Measurements from ENCODE around the gene AGXT. TPM values are rescaled to one million over a fixed set of nuclear protein-coding genes. Genes with fewer than 3 reads are reported as not detected.

AGXT gene
- total and polyA plus RNA-seq, 4 donors, result 254 to 1,572 (median 1,428) TPM

DNA sequence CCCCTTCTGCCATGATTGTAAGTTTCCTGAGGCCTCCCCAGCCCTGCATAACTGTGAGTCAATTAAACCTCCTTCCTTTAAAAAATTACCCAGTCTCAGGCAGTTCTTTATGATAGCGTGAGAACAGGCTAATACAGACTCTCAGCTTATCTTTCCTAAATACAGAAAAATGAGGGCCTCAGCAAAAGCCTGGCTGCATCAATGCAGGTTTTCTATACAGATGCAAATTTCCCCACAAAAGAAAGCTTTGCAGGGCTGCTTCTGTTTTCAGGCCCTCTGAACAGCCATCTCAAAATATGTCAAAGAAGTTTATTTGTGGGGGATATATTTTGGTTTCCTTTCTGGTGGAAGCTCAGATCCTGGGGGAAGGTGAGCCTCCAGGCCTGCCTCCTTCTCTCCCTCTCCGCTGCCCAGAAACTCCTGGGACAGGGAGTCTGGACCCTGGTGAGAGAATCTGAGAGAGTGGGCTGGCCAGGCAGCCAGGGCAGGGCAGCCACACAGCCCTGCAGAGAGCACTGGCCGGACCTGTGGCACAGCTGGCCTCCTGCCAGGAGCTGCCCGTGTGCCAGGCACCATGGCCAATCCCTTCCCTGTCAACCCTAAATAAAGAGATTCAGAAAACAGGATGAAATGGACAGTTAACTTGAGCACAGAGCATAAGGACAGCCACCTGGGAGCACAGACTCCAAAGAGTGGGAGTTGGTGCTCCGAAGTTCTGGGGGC, 21.6 kb upstream of the AGXT start:
- Histone ChIP-seq H3K4me1 (ENCODE audit: control insufficient read depth in 4 of 4, insufficient read depth in 4 of 4, low read length in 3 of 4) (peaks cover 7 to 26% (median 19%) of the 10 kb centered on the region in 4 donors), H3K9ac (ENCODE audit: low read depth in 1 of 2, low read length in 2 of 2) (no peak overlapping the region), H3K27ac (ENCODE audit: low read depth in 1 of 2, low read length in 2 of 2) (no peak overlapping the region), H3K27me3 (ENCODE audit: control insufficient read depth in 4 of 4, insufficient read depth in 4 of 4, low read length in 3 of 4) (no peaks in the 10 kb centered on the region), H3K4me3 (ENCODE audit: low read depth in 1 of 3, low read length in 3 of 3) (no peak overlapping the region), H3K9me3 (ENCODE audit: control insufficient read depth in 4 of 4, low read length in 3 of 4) (no peaks in the 10 kb centered on the region), H3K36me3 (ENCODE audit: control insufficient read depth in 4 of 4, insufficient read depth in 3 of 4, low read depth in 1 of 4, low read length in 3 of 4) (no peaks in the 10 kb centered on the region)
- TF ChIP-seq HNF4A (conservative IDR thresholded peaks at IDR 0.05) (peak in 1 of 2 donors; percentile 21), FOXA2 (IDR thresholded peaks at IDR 0.05) (no peak), SP1 (IDR thresholded peaks at IDR 0.05) (peak; percentile 24), YY1 (IDR thresholded peaks at IDR 0.05) (no peak), ZBTB33 (IDR thresholded peaks at IDR 0.05) (no peak), RXRA (IDR thresholded peaks at IDR 0.05) (peak in 1 of 2 donors; percentile 44), TAF1 (conservative IDR thresholded peaks at IDR 0.05) (no peak)
- no peak for DNase-seq (ENCODE audit: low spot score)
- WGBS, result 58% methylated on average over 5 of the region's 5 CpGs

DNA sequence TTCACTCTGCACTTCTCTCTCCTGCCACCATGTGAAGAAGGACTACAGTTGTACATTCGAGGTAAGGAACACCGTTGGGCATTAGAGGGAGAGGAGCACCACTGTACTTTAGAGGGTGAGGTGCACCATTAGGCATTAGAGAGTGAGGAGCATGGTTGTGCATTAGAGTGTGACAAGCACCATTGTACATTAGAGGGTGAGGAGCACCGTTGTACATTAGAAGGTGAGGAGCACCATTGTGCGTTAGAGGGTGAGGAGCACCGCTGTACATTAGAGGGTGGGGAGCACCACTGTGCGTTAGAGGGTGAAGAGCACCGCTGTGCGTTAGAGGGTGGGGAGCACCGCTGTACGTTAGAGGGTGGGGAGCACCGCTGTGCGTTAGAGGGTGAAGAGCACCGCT, 20.8 kb upstream of the AGXT start:
- no peak for DNase-seq (ENCODE audit: low spot score)
- TF ChIP-seq, protein P1, sequence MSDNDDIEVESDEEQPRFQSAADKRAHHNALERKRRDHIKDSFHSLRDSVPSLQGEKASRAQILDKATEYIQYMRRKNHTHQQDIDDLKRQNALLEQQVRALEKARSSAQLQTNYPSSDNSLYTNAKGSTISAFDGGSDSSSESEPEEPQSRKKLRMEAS (IDR thresholded peaks at IDR 0.05), result no peak
- TF ChIP-seq REST (IDR thresholded peaks at IDR 0.05) (no peak), RXRA (IDR thresholded peaks at IDR 0.05) (no peak), EGR1 (IDR thresholded peaks at IDR 0.05; ENCODE audit: low read depth in 2 of 2) (no peak), ZBTB33 (IDR thresholded peaks at IDR 0.05) (no peak), TAF1 (conservative IDR thresholded peaks at IDR 0.05) (no peak), RAD21 (IDR thresholded peaks at IDR 0.05) (no peak), CTCF (IDR thresholded peaks at IDR 0.05; ENCODE audit: low read depth, low read length, missing input control) (no peak), HNF4G (IDR thresholded peaks at IDR 0.05) (no peak)
- TF ChIP-seq, protein P2, sequence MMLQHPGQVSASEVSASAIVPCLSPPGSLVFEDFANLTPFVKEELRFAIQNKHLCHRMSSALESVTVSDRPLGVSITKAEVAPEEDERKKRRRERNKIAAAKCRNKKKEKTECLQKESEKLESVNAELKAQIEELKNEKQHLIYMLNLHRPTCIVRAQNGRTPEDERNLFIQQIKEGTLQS (IDR thresholded peaks at IDR 0.05), result no peak

More for the DNA sequence above, 20.8 kb upstream of the AGXT start:
- Histone ChIP-seq H3K4me3 (ENCODE audit: low read depth in 1 of 3, low read length in 3 of 3) (no peak overlapping the region), H3K4me1 (ENCODE audit: control insufficient read depth in 4 of 4, insufficient read depth in 4 of 4, low read length in 3 of 4) (peaks cover 7 to 28% (median 20%) of the 10 kb centered on the region in 4 donors), H3K27ac (ENCODE audit: low read depth in 1 of 2, low read length in 2 of 2) (no peak overlapping the region), H3K9ac (ENCODE audit: low read depth in 1 of 2, low read length in 2 of 2) (no peak overlapping the region), H3K36me3 (ENCODE audit: control insufficient read depth in 4 of 4, insufficient read depth in 3 of 4, low read depth in 1 of 4, low read length in 3 of 4) (no peaks in the 10 kb centered on the region), H3K9me3 (ENCODE audit: control insufficient read depth in 4 of 4, low read length in 3 of 4) (no peaks in the 10 kb centered on the region), H3K27me3 (ENCODE audit: control insufficient read depth in 4 of 4, insufficient read depth in 4 of 4, low read length in 3 of 4) (no peaks in the 10 kb centered on the region)
- 92% methylated on average over 13 of the region's 13 CpGs for WGBS
